Adipocyte (in vitro differentiated cells): ENCODE results near the gene KRT84.
"Not testable (repeated sequence)": the region's sequence is repeated elsewhere in the genome, so short reads cannot be mapped to it uniquely, and the experiment has no call there.

ENCODE experiments used
- DNase-seq: peaks from one replicate; pipeline ENCODE4 v3.0.0-alpha.2; 2015; ENCODE audit warnings: low read depth
- H3K27me3 ChIP-seq: replicated peaks from 2 replicates; pipeline ENCODE4 v1.7.0; 2013; ENCODE audit warnings: mild to moderate bottlenecking, low read length, moderate library complexity; ENCODE audit not compliant: control insufficient read depth, insufficient read depth
- H3K36me3 ChIP-seq: 2 replicates; pipeline ENCODE4 v1.7.0; 2013; ENCODE audit warnings: low read length, mild to moderate bottlenecking, moderate library complexity; ENCODE audit not compliant: control insufficient read depth, insufficient read depth, severe bottlenecking
- H3K4me1 ChIP-seq: 2 replicates; pipeline ENCODE4 v1.7.0; 2013; ENCODE audit warnings: mild to moderate bottlenecking, low read length, moderate library complexity; ENCODE audit not compliant: control insufficient read depth, insufficient read depth
- H3K4me3 ChIP-seq: 2 replicates; pipeline ENCODE4 v1.7.0; 2013; ENCODE audit warnings: mild to moderate bottlenecking, low read length, moderate library complexity
- H3K9ac ChIP-seq: 2 replicates; pipeline ENCODE4 v1.7.0; 2013; ENCODE audit warnings: mild to moderate bottlenecking, low read length, moderate library complexity
- H3K9me3 ChIP-seq: 2 replicates; pipeline ENCODE4 v1.7.0; 2013; ENCODE audit warnings: mild to moderate bottlenecking, low read length, moderate library complexity; ENCODE audit not compliant: control insufficient read depth

KRT84 gene

GRCh38 chr12:52410589-52411248 is 25.3 kb upstream of the KRT84 start:
- H3K4me3 ChIP-seq, H3K9ac ChIP-seq: not testable (repeated sequence)

GRCh38 chr12:52407918-52408317 is 22.5 kb upstream of the KRT84 start:
- Histone ChIP-seq H3K4me1 (no peaks in the 10 kb centered on the region), H3K27me3 (peaks cover 39% of the 10 kb centered on the region), H3K9ac (no peak overlapping the region), H3K36me3 (no peaks in the 10 kb centered on the region), H3K9me3 (no peaks in the 10 kb centered on the region), H3K4me3 (no peak overlapping the region)
- no peak for DNase-seq

More at GRCh38 chr12:52410589-52411248, 25.3 kb upstream of the KRT84 start:
- not testable (repeated sequence) for H3K4me1 ChIP-seq, H3K9me3 ChIP-seq, DNase-seq, H3K36me3 ChIP-seq
- peaks cover 31% of the 10 kb centered on the region for H3K27me3 ChIP-seq

- Histone ChIP-seq H3K4me3 (no peak within 1 kb of the TSS), H3K36me3 (no peaks in the 10 kb centered on the region)
These were observed 20.5 kb upstream of the KRT84 start, which contains the start of gene KRT82 for GRCh38 chr12:52405922-52406385. Gene KRT82 (minus strand): TSS chr12:52406335. CDS start chr12:52406277, 58 bp downstream.

GRCh38 chr12:52404951-52405350 is 19.5 kb upstream of the KRT84 start:
- no peaks in the 10 kb centered on the region for H3K9me3 ChIP-seq
- H3K36me3 ChIP-seq = no peaks in the 10 kb centered on the region
- H3K9ac ChIP-seq = no peak overlapping the region
- no peaks in the 10 kb centered on the region for H3K4me1 ChIP-seq
- H3K27me3 ChIP-seq = peaks cover 57% of the 10 kb centered on the region
- no peak overlapping the region for H3K4me3 ChIP-seq
- no peak for DNase-seq

More at GRCh38 chr12:52405922-52406385, 20.5 kb upstream of the KRT84 start, which contains the start of gene KRT82:
- Histone ChIP-seq H3K9me3 (no peaks in the 10 kb centered on the region), H3K4me1 (no peaks in the 10 kb centered on the region), H3K9ac (no peak within 1 kb of the TSS), H3K27me3 (peaks cover 48% of the 10 kb centered on the region)
- DNase-seq = no peak

GRCh38 chr12:52403561-52403960 is 18.1 kb upstream of the KRT84 start:
- no peak for DNase-seq
- no peaks in the 10 kb centered on the region for H3K4me1 ChIP-seq
- H3K27me3 ChIP-seq = peaks cover 64% of the 10 kb centered on the region
- H3K9ac ChIP-seq = no peak overlapping the region
- H3K4me3 ChIP-seq = no peak overlapping the region
- H3K9me3 ChIP-seq = no peaks in the 10 kb centered on the region
- H3K36me3 ChIP-seq = no peaks in the 10 kb centered on the region

- Histone ChIP-seq H3K4me3 (no peak overlapping the region), H3K9me3 (no peaks in the 10 kb centered on the region), H3K27me3 (peaks cover 64% of the 10 kb centered on the region), H3K4me1 (no peaks in the 10 kb centered on the region), H3K36me3 (no peaks in the 10 kb centered on the region), H3K9ac (no peak overlapping the region)
- no peak for DNase-seq
These were observed 17.6 kb upstream of the KRT84 start for GRCh38 chr12:52402873-52403540.

GRCh38 chr12:52402377-52402776 is 16.9 kb upstream of the KRT84 start:
- Histone ChIP-seq H3K9me3 (no peaks in the 10 kb centered on the region), H3K27me3 (peaks cover 64% of the 10 kb centered on the region), H3K4me1 (no peaks in the 10 kb centered on the region), H3K4me3 (no peak overlapping the region), H3K36me3 (no peaks in the 10 kb centered on the region), H3K9ac (no peak overlapping the region)
- no peak for DNase-seq

- H3K4me3 ChIP-seq = no peak overlapping the region
- no peaks in the 10 kb centered on the region for H3K36me3 ChIP-seq
- no peaks in the 10 kb centered on the region for H3K4me1 ChIP-seq
- no peak for DNase-seq
- no peak overlapping the region for H3K9ac ChIP-seq
- peaks cover 67% of the 10 kb centered on the region for H3K27me3 ChIP-seq
- no peaks in the 10 kb centered on the region for H3K9me3 ChIP-seq
These were observed 16.5 kb upstream of the KRT84 start for GRCh38 chr12:52401926-52402325.

- H3K36me3 ChIP-seq = no peaks in the 10 kb centered on the region
- H3K9me3 ChIP-seq = no peaks in the 10 kb centered on the region
- H3K4me3 ChIP-seq = no peak overlapping the region
- H3K4me1 ChIP-seq = peaks cover under 1% of the 10 kb centered on the region
- H3K27me3 ChIP-seq = peaks cover 71% of the 10 kb centered on the region
- DNase-seq = no peak
- H3K9ac ChIP-seq = no peak overlapping the region
These were observed 16.1 kb upstream of the KRT84 start for GRCh38 chr12:52401526-52401925.

- Histone ChIP-seq H3K36me3 (no peaks in the 10 kb centered on the region), H3K9ac (no peak overlapping the region), H3K4me3 (no peak overlapping the region), H3K9me3 (no peaks in the 10 kb centered on the region), H3K4me1 (peaks cover 7% of the 10 kb centered on the region), H3K27me3 (peaks cover 77% of the 10 kb centered on the region)
- no peak for DNase-seq
These were observed 15.5 kb upstream of the KRT84 start for GRCh38 chr12:52400906-52401305.

GRCh38 chr12:52399756-52400155 is 14.3 kb upstream of the KRT84 start:
- no peak overlapping the region for H3K4me3 ChIP-seq
- no peak overlapping the region for H3K9ac ChIP-seq
- no peak for DNase-seq
- H3K4me1 ChIP-seq = peaks cover 7% of the 10 kb centered on the region
- no peaks in the 10 kb centered on the region for H3K9me3 ChIP-seq
- peaks cover 87% of the 10 kb centered on the region for H3K27me3 ChIP-seq
- no peaks in the 10 kb centered on the region for H3K36me3 ChIP-seq
